Fibroblast of peridontal ligament (primary cell): Measurements from ENCODE around the gene SNX25.
A peak's percentile ranks its signal among the peaks of the same experiment; 100 is the strongest.
"Not testable (repeated sequence)": the region's sequence is repeated elsewhere in the genome, so short reads cannot be mapped to it uniquely, and the experiment has no call there.

Experiments used
- DNase-seq: peaks from one replicate; pipeline ENCODE4 v3.0.0-alpha.2; 2010; ENCODE audit errors: extremely low read depth

SNX25 gene

GRCh38 chr4:185304944-185305690, 95.7 kb downstream of the SNX25 start:
- peak; percentile 30 for DNase-seq

- peak; percentile 94 for DNase-seq
Measured at GRCh38 chr4:185305979-185306442, 96.6 kb downstream of the SNX25 start.

- DNase-seq, result no peak
Measured at GRCh38 chr4:185307136-185307950, 97.9 kb downstream of the SNX25 start.

- no peak for DNase-seq
Measured at GRCh38 chr4:185309770-185310169, 100.4 kb downstream of the SNX25 start.

GRCh38 chr4:185311113-185311888, 101.9 kb downstream of the SNX25 start:
- DNase-seq, result no peak

GRCh38 chr4:185312699-185313098, 103.3 kb downstream of the SNX25 start:
- DNase-seq, result no peak

GRCh38 chr4:185317462-185317861, 108.1 kb downstream of the SNX25 start:
- DNase-seq, result not testable (repeated sequence)

- no peak for DNase-seq
Measured at GRCh38 chr4:185317880-185318279, 108.5 kb downstream of the SNX25 start.

GRCh38 chr4:185318679-185319078, 109.3 kb downstream of the SNX25 start:
- no peak for DNase-seq

- no peak for DNase-seq
Measured at GRCh38 chr4:185322803-185323202, 113.4 kb downstream of the SNX25 start.

- no peak for DNase-seq
Measured at GRCh38 chr4:185323606-185324005, 114.2 kb downstream of the SNX25 start.

- DNase-seq, result not testable (repeated sequence)
Measured at GRCh38 chr4:185324361-185324760, 115.0 kb downstream of the SNX25 start.

GRCh38 chr4:185325721-185326120, 116.3 kb downstream of the SNX25 start:
- DNase-seq, result not testable (repeated sequence)

- DNase-seq, result no peak
Measured at GRCh38 chr4:185328586-185328985, 119.2 kb downstream of the SNX25 start.

- DNase-seq, result not testable (repeated sequence)
Measured at GRCh38 chr4:185329879-185330510, 120.6 kb downstream of the SNX25 start.

- DNase-seq, result no peak
Measured at GRCh38 chr4:185332575-185333464, 123.4 kb downstream of the SNX25 start.

GRCh38 chr4:185334326-185334725, 124.9 kb downstream of the SNX25 start:
- no peak for DNase-seq

- no peak for DNase-seq
Measured at GRCh38 chr4:185335579-185335978, 126.2 kb downstream of the SNX25 start.

GRCh38 chr4:185339941-185340340, 130.5 kb downstream of the SNX25 start:
- DNase-seq, result no peak

- DNase-seq, result no peak
Measured at GRCh38 chr4:185341377-185341776, 132.0 kb downstream of the SNX25 start.

- no peak for DNase-seq
Measured at GRCh38 chr4:185341841-185342240, 132.4 kb downstream of the SNX25 start.
